ENCODE data around the gene AGGF1.
"Not testable (repeated sequence)": the region's sequence is repeated elsewhere in the genome, so short reads cannot be mapped to it uniquely, and the experiment has no call there.

Gene AGGF1

DNA sequence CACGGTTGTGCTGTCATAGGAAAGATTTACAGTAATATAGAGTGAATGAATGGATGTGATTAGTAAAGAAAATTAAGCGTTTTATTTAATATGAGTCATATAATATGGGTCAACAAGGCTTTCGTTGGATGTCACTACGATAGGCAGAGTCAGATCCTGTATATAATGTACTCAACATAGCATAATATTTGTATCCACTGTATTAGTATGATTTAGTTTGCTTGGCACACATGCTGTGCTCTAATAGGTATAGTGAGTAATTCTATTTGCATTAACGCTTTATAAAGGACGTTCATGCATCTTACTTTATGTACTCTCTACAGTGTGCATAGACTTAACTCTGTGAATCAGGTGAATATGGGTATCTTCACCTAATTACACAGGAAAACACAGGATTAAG, 35.9 kb upstream of the AGGF1 start:
- no peak overlapping the region for H3K27ac ChIP-seq
- TF ChIP-seq, protein P1, sequence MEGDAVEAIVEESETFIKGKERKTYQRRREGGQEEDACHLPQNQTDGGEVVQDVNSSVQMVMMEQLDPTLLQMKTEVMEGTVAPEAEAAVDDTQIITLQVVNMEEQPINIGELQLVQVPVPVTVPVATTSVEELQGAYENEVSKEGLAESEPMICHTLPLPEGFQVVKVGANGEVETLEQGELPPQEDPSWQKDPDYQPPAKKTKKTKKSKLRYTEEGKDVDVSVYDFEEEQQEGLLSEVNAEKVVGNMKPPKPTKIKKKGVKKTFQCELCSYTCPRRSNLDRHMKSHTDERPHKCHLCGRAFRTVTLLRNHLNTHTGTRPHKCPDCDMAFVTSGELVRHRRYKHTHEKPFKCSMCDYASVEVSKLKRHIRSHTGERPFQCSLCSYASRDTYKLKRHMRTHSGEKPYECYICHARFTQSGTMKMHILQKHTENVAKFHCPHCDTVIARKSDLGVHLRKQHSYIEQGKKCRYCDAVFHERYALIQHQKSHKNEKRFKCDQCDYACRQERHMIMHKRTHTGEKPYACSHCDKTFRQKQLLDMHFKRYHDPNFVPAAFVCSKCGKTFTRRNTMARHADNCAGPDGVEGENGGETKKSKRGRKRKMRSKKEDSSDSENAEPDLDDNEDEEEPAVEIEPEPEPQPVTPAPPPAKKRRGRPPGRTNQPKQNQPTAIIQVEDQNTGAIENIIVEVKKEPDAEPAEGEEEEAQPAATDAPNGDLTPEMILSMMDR (conservative IDR thresholded peaks at IDR 0.05) = no peak

DNA sequence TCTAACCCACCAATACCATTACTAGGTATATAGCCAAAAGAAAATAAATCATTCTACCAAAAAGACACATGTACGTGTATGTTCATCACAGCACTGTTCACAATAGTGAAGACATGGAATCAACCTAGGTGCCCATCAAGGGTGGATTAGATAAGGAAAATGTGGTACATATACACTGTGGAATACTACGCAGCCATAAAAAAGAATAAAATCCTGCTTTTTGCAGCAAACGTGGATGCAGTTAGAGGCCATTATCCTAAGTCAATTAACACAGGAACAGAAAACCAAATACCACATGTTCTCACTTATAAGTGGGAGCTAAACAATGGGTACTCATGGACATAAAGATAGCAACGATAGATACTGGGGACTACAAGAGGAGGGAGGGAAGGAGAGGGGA, 32.0 kb upstream of the AGGF1 start:
- H3K27ac ChIP-seq = not testable (repeated sequence)

DNA sequence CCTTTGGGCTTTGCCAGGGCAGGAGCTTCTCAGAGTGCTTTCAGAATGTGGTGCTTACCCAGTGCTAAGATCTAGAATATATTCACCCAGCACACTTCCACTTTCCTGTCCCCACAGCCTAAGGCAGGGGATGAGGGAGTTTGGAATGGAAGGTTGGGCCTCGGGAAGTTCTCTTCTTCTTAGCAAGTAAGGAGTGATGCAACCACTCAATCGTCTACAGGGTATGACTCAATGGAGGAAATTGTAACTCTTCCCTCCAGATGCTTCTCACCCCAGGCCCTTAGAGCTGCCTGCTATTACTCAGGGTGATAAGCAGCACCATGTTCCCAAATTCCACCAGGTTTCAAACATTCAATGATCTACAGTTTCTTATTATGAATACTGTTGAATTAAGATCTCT, 30.8 kb upstream of the AGGF1 start:
- H3K27ac ChIP-seq = no peak overlapping the region
- TF ChIP-seq, protein P1 (conservative IDR thresholded peaks at IDR 0.05) = no peak

DNA sequence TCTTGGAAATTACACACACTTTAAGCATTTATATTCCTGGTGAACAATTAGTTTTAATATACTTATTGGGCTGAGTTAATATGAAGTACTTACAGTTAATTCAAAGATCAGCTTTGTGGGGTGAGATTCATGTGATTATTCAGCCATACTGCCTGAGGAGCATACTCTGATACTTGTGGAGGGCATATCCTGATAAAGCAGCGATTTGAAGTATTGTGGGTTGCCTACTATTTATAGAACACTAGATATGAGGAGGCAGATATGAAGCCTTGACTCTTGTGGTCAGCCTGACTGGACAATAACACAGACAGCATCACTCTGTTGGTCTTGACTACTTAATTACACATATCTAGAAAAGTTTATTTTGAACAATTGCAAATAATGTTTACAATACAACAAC, 27.0 kb upstream of the AGGF1 start:
- H3K27ac ChIP-seq = no peak overlapping the region
- TF ChIP-seq, protein P1 (conservative IDR thresholded peaks at IDR 0.05) = no peak

DNA sequence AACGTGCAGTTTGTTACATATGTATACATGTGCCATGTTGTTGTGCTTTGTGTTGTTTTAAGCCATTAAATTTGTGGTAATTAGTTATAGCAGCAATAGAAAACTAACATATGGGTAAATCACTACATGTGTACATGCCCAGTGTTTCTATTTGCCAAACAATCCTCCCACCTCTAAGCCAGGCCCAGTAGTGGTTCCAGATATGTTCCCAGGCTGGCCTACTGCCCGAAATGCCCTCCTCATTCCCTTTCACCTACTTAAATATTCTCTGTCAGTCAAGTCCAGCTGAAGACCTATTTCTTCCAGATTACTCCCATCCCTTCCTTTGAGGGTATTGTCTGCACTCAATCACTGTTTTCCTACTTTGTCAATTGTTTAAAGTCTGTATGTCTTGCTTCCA, 24.1 kb upstream of the AGGF1 start:
- TF ChIP-seq, protein P1 (conservative IDR thresholded peaks at IDR 0.05) = no peak
- H3K27ac ChIP-seq = no peak overlapping the region

DNA sequence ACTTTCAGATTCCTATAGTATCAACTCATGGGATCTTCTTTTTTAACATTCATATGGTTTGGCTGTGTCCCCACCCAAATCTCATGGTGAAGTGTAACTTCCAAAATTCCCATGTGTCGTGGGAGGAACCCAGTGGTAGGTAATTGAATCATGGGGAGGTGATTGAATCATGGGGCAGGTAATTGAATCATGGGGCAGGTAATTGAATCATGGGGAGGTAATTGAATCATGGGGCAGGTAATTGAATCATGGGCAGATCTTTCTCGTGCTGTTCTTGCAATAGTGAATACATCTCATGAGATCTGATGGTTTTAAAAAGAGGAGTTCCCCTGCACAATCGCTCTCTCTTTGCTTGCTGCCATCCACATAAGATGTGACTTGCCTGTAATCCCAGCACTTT, 21.8 kb upstream of the AGGF1 start:
- H3K27ac ChIP-seq = no peak overlapping the region
- TF ChIP-seq, protein P1 (conservative IDR thresholded peaks at IDR 0.05) = no peak

DNA sequence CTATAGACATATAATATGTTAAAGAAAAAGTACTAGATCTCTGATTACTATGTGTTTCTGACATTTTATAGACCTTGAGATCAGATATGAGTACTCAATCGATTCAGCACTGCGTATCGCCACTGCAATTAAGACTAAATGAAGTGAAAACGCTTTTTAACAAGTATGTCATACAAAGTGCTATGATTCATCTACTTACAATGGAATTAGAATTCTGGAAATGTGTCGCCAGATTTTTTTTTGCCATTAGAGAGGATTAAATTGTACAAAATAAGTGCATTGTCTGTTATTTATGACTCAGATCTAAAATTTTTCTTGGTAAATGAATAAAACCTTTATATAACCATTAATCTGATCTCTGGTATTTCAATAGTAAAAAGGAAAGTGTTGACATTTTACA, 20.0 kb upstream of the AGGF1 start:
- H3K27ac ChIP-seq = no peak overlapping the region
- TF ChIP-seq, protein P1 (conservative IDR thresholded peaks at IDR 0.05) = no peak

DNA sequence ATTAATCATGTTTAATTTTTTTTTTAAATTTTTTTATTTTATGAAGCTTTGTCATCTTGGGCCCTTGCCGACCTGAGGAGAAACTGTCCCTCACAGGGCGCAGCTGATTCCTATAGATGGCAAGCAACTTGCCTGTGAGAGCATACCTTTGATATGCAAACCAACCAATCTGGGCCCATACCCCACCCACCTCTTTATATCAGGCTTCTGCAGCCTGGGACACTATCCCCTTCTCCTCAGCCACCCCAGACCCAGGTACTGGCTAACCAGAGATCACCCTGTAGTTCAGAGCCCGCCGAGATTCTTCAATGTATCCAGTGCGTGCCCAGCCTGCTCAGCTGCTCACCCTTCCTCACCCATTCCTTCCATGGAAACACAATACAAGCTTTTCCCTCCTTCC, 18.7 kb upstream of the AGGF1 start:
- no peak overlapping the region for H3K27ac ChIP-seq
- TF ChIP-seq, protein P1 (conservative IDR thresholded peaks at IDR 0.05) = no peak
